Measurements from ENCODE around the gene DPEP3. TPM values are rescaled to one million over a fixed set of nuclear protein-coding genes. Genes with fewer than 3 reads are reported as not detected.
"Not testable (repeated sequence)": the region's sequence is repeated elsewhere in the genome, so short reads cannot be mapped to it uniquely, and the experiment has no call there.

DPEP3 gene
- total RNA-seq, 1 donor from 2014 or later = not detected

DNA sequence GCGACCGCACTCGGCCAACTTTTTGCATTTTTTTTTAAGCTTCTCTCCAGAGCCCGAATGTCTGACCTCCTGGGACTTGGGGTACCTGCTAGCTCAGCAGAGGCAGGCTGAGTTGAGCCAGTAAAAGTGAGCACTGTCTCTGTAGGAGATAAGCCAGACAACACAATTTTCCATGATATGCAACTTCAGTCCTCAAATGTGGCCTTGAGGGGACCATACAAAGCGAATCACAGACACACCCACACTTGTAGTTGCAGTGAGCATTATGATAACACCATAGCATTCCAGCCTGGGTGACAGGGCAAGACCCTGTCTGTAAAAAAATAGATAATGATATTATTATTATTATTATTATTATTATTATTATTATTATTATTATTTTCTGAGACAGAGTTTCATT lies 16.4 kb upstream of the DPEP3 start:
- TF ChIP-seq, protein P1, sequence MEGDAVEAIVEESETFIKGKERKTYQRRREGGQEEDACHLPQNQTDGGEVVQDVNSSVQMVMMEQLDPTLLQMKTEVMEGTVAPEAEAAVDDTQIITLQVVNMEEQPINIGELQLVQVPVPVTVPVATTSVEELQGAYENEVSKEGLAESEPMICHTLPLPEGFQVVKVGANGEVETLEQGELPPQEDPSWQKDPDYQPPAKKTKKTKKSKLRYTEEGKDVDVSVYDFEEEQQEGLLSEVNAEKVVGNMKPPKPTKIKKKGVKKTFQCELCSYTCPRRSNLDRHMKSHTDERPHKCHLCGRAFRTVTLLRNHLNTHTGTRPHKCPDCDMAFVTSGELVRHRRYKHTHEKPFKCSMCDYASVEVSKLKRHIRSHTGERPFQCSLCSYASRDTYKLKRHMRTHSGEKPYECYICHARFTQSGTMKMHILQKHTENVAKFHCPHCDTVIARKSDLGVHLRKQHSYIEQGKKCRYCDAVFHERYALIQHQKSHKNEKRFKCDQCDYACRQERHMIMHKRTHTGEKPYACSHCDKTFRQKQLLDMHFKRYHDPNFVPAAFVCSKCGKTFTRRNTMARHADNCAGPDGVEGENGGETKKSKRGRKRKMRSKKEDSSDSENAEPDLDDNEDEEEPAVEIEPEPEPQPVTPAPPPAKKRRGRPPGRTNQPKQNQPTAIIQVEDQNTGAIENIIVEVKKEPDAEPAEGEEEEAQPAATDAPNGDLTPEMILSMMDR (IDR thresholded peaks at IDR 0.05; ENCODE audit: unreplicated experiment) = no peak
- Mint-ChIP-seq H3K27me3 (ENCODE audit: low read depth) (no peaks in the 10 kb centered on the region), H3K36me3 (no peaks in the 10 kb centered on the region), H3K27ac (no peak overlapping the region), H3K4me3 (no peak overlapping the region), H3K4me1 (peaks cover 2% of the 10 kb centered on the region), H3K9me3 (no peaks in the 10 kb centered on the region)
- DNase-seq (ENCODE audit: low spot score in 2 of 2, unreplicated experiment in 2 of 2) = no peak

- no peaks in the 10 kb centered on the region for H3K9me3 Mint-ChIP-seq
Observed at GRCh38 chr16:67995423-67995822, 15.1 kb upstream of the DPEP3 start.

GRCh38 chr16:67994040-67994408 lies 13.7 kb upstream of the DPEP3 start:
- not testable (repeated sequence) for H3K9me3 Mint-ChIP-seq; H3K27me3 Mint-ChIP-seq (ENCODE audit: low read depth); H3K36me3 Mint-ChIP-seq; H3K4me1 Mint-ChIP-seq; DNase-seq (ENCODE audit: low spot score in 2 of 2, unreplicated experiment in 2 of 2); H3K4me3 Mint-ChIP-seq; H3K27ac Mint-ChIP-seq

More at GRCh38 chr16:67995423-67995822, 15.1 kb upstream of the DPEP3 start:
- Mint-ChIP-seq H3K4me3 (no peak overlapping the region), H3K4me1 (peaks cover 2% of the 10 kb centered on the region), H3K27ac (no peak overlapping the region), H3K27me3 (ENCODE audit: low read depth) (no peaks in the 10 kb centered on the region), H3K36me3 (no peaks in the 10 kb centered on the region)
- TF ChIP-seq, protein P1 (IDR thresholded peaks at IDR 0.05; ENCODE audit: unreplicated experiment) = no peak
- no peak for DNase-seq (ENCODE audit: low spot score in 2 of 2, unreplicated experiment in 2 of 2)

- TF ChIP-seq, protein P1 (IDR thresholded peaks at IDR 0.05; ENCODE audit: unreplicated experiment) = peak; percentile 99
- no peaks in the 10 kb centered on the region for H3K9me3 Mint-ChIP-seq
- H3K27me3 Mint-ChIP-seq (ENCODE audit: low read depth) = no peaks in the 10 kb centered on the region
- peaks cover 2% of the 10 kb centered on the region for H3K4me1 Mint-ChIP-seq
- peak; percentile 63 to 87 for DNase-seq (ENCODE audit: low spot score in 2 of 2, unreplicated experiment in 2 of 2)
- H3K27ac Mint-ChIP-seq = no peak overlapping the region
- H3K36me3 Mint-ChIP-seq = no peaks in the 10 kb centered on the region
- H3K4me3 Mint-ChIP-seq = peak overlapping the region; percentile 20
Observed at GRCh38 chr16:67993207-67994039, 13.1 kb upstream of the DPEP3 start.

DNA sequence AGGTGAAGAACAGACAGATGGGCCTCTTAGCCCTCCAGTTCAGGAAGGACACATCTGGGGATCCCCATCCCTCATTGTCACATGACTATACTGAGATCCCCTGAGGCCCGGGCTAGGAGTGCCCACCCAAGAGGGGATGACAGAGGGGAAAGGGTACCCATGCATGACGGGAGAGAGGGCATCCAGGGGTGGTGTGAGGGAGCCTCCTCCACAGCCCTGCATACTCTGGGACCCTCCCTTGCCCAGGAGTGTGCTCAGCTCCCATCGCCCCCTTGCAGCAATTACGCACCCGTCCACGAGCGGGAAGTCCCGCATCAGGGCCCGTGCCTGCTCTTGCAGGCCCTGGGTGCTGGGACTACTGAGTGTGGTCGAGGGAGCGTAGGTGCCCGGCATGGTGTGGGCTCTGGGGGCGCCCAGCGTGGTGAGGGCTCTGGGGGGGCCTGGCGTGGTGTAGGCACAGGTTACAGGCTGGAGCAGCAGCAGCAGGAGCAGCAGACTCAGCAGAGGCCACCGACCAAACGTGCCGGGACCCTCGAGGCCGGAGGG lies 12.4 kb upstream of the DPEP3 start:
- peaks cover 2% of the 10 kb centered on the region for H3K4me1 Mint-ChIP-seq
- H3K27me3 Mint-ChIP-seq (ENCODE audit: low read depth) = no peaks in the 10 kb centered on the region
- H3K36me3 Mint-ChIP-seq = no peaks in the 10 kb centered on the region
- TF ChIP-seq, protein P1 (IDR thresholded peaks at IDR 0.05; ENCODE audit: unreplicated experiment) = no peak
- no peaks in the 10 kb centered on the region for H3K9me3 Mint-ChIP-seq
- no peak overlapping the region for H3K27ac Mint-ChIP-seq
- H3K4me3 Mint-ChIP-seq = no peak overlapping the region
- DNase-seq (ENCODE audit: low spot score in 2 of 2, unreplicated experiment in 2 of 2) = no peak

- H3K27ac Mint-ChIP-seq = no peak overlapping the region
Observed at GRCh38 chr16:67990018-67990386, 9.7 kb upstream of the DPEP3 start.

More at GRCh38 chr16:67990018-67990386, 9.7 kb upstream of the DPEP3 start:
- TF ChIP-seq, protein P1 (IDR thresholded peaks at IDR 0.05; ENCODE audit: unreplicated experiment) = no peak
- Mint-ChIP-seq H3K9me3 (no peaks in the 10 kb centered on the region), H3K4me3 (no peak overlapping the region), H3K36me3 (no peaks in the 10 kb centered on the region), H3K4me1 (peaks cover 2% of the 10 kb centered on the region), H3K27me3 (ENCODE audit: low read depth) (no peaks in the 10 kb centered on the region)
- no peak for DNase-seq (ENCODE audit: low spot score in 2 of 2, unreplicated experiment in 2 of 2)
